ENCODE measurements around the gene PCK1. TPM values are rescaled to one million over a fixed set of nuclear protein-coding genes. Genes with fewer than 3 reads are reported as not detected.

Gene PCK1
- total RNA-seq, 2 experiments from 2014 or later, result not detected

DNA sequence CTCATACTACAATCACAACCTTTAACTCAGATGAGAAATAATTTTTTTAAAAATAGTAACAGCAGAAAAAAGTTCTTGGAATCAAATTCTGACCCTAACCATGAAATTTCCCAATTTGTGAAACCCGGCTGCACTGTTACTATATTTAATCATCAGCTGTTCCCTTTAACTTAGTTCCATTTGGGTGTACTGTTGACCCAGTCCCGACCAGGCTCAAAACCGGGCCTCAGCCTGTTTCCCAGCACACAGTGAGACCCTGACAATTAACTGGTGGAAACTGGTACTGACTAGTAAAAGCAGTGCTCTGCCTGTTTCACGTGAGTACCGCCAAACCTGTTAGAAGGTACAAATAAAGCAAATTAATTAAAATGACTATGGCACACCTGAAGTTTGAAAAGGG is 43.0 kb upstream of the PCK1 start:
- intact Hi-C loops (cut with micrococcal nuclease), result no loop called here
- H3K4me1 Mint-ChIP-seq (ENCODE audit: low read depth), result peaks cover 5% of the 10 kb centered on the region
- POLR2A ChIA-PET, result interaction anchor here (0.6 kb wide), 1 partner anchor 662 kb away, joined by 3 read pairs; no protein-coding TSS in a partner anchor

DNA sequence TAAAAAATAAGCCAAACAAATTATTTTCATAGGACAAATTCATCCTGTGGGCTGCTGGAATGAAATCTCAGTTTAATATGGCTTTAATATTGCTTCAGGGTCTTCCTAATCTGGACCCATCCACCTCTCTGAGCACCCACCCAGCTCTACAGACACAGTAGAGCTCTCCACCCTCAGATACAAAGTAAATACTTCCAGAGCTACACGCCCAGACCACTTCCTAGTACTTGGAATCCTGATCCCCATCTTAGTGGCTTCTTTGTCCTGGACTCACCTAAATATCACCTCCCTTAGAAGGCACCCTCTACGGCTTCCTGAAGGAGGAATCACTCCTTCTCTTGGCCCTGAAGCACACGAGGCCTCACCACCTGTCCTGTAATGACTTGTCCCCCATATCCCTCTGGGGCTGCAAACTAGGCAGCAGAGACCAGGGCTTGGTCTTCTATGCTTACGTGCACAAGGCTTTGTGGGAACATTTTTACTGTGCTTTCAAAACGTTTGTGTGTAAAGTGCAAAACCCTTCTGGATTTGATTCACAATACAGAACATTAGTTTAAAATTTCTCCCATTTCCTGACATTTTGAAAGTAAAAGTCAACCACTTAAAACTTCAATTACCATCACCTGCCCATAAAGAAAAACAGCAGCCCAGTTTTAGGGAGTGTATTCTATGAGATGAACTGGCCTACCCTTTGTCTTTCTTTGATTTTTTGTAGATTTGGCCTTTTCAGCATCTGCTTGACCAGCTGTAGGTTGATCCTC is 38.4 kb upstream of the PCK1 start:
- TF ChIP-seq, protein P1, sequence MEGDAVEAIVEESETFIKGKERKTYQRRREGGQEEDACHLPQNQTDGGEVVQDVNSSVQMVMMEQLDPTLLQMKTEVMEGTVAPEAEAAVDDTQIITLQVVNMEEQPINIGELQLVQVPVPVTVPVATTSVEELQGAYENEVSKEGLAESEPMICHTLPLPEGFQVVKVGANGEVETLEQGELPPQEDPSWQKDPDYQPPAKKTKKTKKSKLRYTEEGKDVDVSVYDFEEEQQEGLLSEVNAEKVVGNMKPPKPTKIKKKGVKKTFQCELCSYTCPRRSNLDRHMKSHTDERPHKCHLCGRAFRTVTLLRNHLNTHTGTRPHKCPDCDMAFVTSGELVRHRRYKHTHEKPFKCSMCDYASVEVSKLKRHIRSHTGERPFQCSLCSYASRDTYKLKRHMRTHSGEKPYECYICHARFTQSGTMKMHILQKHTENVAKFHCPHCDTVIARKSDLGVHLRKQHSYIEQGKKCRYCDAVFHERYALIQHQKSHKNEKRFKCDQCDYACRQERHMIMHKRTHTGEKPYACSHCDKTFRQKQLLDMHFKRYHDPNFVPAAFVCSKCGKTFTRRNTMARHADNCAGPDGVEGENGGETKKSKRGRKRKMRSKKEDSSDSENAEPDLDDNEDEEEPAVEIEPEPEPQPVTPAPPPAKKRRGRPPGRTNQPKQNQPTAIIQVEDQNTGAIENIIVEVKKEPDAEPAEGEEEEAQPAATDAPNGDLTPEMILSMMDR (IDR thresholded peaks at IDR 0.05), result no peak
- Mint-ChIP-seq H3K27ac (no peak overlapping the region), H3K4me3 (no peak overlapping the region), H3K36me3 (ENCODE audit: low read depth) (no peaks in the 10 kb centered on the region), H3K4me1 (ENCODE audit: low read depth) (peaks cover 6% of the 10 kb centered on the region), H3K27me3 (no peaks in the 10 kb centered on the region), H3K9me3 (no peaks in the 10 kb centered on the region)
- intact Hi-C loops (cut with micrococcal nuclease), result no loop called here
- ATAC-seq (no peak), DNase-seq (no peak)
- POLR2A ChIA-PET, result interaction anchor here (0.5 kb wide), 2 partner anchors 624 to 1765 kb away, joined by 4 read pairs; no protein-coding TSS in a partner anchor
- CTCF ChIA-PET, result interaction anchor here (0.8 to 1.1 kb wide), 5 partner anchors 10 to 689 kb away, joined by 3 to 4 read pairs (median 3); no protein-coding TSS in a partner anchor

More for the DNA sequence above, 43.0 kb upstream of the PCK1 start:
- Mint-ChIP-seq H3K9me3 (no peaks in the 10 kb centered on the region), H3K27me3 (peaks cover 2% of the 10 kb centered on the region), H3K4me3 (no peak overlapping the region), H3K36me3 (ENCODE audit: low read depth) (no peaks in the 10 kb centered on the region), H3K27ac (no peak overlapping the region)
- ATAC-seq (no peak), DNase-seq (no peak)
- TF ChIP-seq, protein P1 (IDR thresholded peaks at IDR 0.05), result no peak
- CTCF ChIA-PET, result interaction anchor here (0.8 to 1.6 kb wide), 2 partner anchors 20 to 78 kb away, joined by 3 read pairs; no protein-coding TSS in a partner anchor

DNA sequence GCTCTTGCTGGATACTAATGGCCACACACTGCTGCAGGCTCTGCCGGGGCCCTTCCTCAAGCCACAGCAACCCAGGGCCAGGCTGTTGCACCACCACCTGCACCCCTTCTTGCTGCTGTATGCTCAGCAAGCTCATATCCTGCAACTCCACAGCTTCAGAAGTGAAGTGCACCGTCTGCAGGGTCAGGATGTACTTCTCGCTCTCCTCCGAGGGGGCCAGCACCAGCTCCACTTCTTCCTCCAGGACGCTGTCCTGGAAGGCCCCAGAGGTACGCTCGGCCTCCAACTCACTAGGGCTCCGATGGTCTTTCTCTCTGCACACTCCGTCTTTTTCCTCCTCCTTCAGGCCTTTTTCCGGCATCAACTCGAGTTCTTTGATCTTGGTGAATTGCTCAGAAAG is 37.1 kb upstream of the PCK1 start:
- CTCF ChIA-PET, result interaction anchor here (0.9 kb wide), 1 partner anchor 25 kb away, joined by 5 read pairs; no protein-coding TSS in a partner anchor
- no peak for ATAC-seq

DNA sequence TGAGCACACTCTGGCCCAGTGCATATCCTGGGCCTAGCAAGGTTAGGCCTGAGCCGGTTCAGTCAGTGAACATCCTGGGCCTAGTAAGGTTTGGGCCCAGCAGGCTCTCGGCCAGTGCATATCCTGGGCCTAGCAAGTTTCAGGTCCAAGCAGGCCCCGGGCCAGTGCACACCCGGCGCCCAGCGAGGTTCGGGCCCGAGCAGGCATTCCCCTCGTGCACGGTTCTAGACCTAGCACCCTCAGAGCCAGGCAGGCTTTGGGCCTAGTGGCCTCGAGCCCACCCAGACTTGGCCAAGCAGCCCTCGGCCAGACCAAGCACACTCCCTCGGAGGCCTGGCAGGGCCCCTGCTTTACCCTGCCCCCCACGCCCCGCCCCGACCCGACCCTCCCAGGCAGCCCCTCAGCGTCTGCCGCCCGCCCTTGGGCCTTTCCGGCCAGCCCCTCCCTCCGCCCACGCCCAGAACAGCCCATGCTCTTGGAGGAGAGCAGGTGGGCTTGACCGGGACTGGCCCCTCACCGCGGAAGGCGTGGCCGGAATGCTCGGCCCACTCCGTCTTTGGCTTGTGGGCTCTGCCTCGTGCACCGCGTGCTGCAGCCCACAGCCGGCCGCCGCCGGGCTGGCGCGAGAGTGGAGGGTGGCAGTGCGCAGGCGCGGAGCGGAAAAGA is 36.3 kb upstream of the PCK1 start, which contains the start of gene CTCFL:
Gene CTCFL, minus strand, starts transcription at position 630 of the 666 bp plus-strand sequence. CDS start 935 bp downstream, outside the sequence.
- TF ChIP-seq, protein P1 (IDR thresholded peaks at IDR 0.05), result no peak
- no peak for ATAC-seq
- Mint-ChIP-seq H3K4me1 (ENCODE audit: low read depth) (peaks cover 6% of the 10 kb centered on the region), H3K27ac (no peak within 1 kb of the TSS), H3K36me3 (ENCODE audit: low read depth) (no peaks in the 10 kb centered on the region), H3K9me3 (no peaks in the 10 kb centered on the region), H3K4me3 (no peak within 1 kb of the TSS), H3K27me3 (no peaks in the 10 kb centered on the region)
- ChIA-PET POLR2A (no interaction called here), CTCF (no interaction called here)
- intact Hi-C loops (cut with micrococcal nuclease), result no loop called here
- no peak for DNase-seq

More for the DNA sequence above, 37.1 kb upstream of the PCK1 start:
- TF ChIP-seq, protein P1 (IDR thresholded peaks at IDR 0.05), result no peak
- H3K4me3 Mint-ChIP-seq, result no peak overlapping the region
- POLR2A ChIA-PET, result interaction anchor here (0.6 kb wide), 1 partner anchor 395 kb away, joined by 3 read pairs; no protein-coding TSS in a partner anchor
- H3K4me1 Mint-ChIP-seq (ENCODE audit: low read depth), result peaks cover 6% of the 10 kb centered on the region
- no peaks in the 10 kb centered on the region for H3K36me3 Mint-ChIP-seq (ENCODE audit: low read depth)
- intact Hi-C loops (cut with micrococcal nuclease), result no loop called here
- H3K9me3 Mint-ChIP-seq, result no peaks in the 10 kb centered on the region
- H3K27ac Mint-ChIP-seq, result no peak overlapping the region
- no peak for DNase-seq
- no peaks in the 10 kb centered on the region for H3K27me3 Mint-ChIP-seq

Data from activated CD8-positive, alpha-beta T cell treated with anti-CD3 and anti-CD28 coated beads for 36 hours (primary cell).